Parathyroid adenoma (tissue), 2 donors: ENCODE results near the gene CLMP.

ENCODE experiments used
- H2AFZ ChIP-seq: fragments of 300-600 bp; sonication (generic); one replicate; pipeline ENCODE4 v1.7.0; 2017; ENCODE audit warnings: antibody characterized with exemption, mild to moderate bottlenecking
- H3K27ac ChIP-seq: fragments of 300-600 bp; sonication (generic); one replicate; pipeline ENCODE4 v1.7.0; 2017
- H3K27me3 ChIP-seq: fragments of 300-600 bp; sonication (generic); one replicate; pipeline ENCODE4 v1.7.0; 2017; ENCODE audit warnings: low read length; ENCODE audit not compliant: control insufficient read depth, insufficient read depth
- H3K36me3 ChIP-seq: fragments of 300-600 bp; sonication (generic); one replicate; pipeline ENCODE4 v1.7.0; 2017; ENCODE audit warnings: low read length; ENCODE audit not compliant: control insufficient read depth, insufficient read depth
- H3K4me1 ChIP-seq: fragments of 300-600 bp; sonication (generic); one replicate; pipeline ENCODE4 v1.7.0; 2017; ENCODE audit warnings: control low read depth
- H3K4me2 ChIP-seq: fragments of 300-600 bp; sonication (generic); one replicate; pipeline ENCODE4 v1.7.0; 2017; ENCODE audit warnings: low read length
- H3K4me3 ChIP-seq: fragments of 300-600 bp; sonication (generic); one replicate; pipeline ENCODE4 v1.7.0; 2017; ENCODE audit warnings: low read depth, low read length
- H3K79me2 ChIP-seq: fragments of 300-600 bp; sonication (generic); one replicate; pipeline ENCODE4 v1.7.0; 2017; ENCODE audit warnings: control low read depth
- H3K9ac ChIP-seq: fragments of 300-600 bp; sonication (generic); one replicate; pipeline ENCODE4 v1.7.0; 2017; ENCODE audit warnings: mild to moderate bottlenecking
- H3K9me3 ChIP-seq: fragments of 300-600 bp; sonication (generic); one replicate; pipeline ENCODE4 v1.7.0; 2017; ENCODE audit warnings: low read length; ENCODE audit not compliant: control insufficient read depth
- TF ChIP-seq, protein P1 (sequence below): fragments of 300-600 bp; sonication (generic); IDR thresholded peaks from one replicate; pipeline ENCODE4 v1.7.0; 2017; ENCODE audit warnings: antibody characterized with exemption, mild to moderate bottlenecking
- donor health status: primary hyperparathyroidism.

CLMP gene

DNA sequence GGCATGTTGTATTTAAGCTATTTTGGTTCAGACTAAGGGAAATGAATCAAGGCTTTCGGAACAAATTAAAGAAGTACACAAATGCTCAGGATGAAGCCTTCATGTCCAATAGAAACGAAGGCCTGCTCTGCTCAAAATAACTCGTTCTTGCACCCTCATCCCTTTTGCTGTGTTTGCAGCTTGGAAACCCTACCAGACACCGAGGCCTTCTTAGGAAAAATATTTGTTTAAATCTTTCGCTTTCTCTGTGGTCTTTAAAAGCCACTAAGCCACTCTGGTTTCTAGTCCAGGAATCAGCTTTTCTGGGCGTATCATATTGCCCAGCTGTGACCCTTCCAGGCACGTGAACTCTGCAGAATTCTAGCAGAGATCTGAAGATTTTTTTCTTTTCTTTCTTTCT, 72.2 kb downstream of the CLMP start:
- Histone ChIP-seq H3K27me3 (no peaks in the 10 kb centered on the region), H3K4me2 (no peak overlapping the region), H3K79me2 (no peaks in the 10 kb centered on the region), H3K9me3 (no peaks in the 10 kb centered on the region), H3K4me3 (no peak overlapping the region), H3K27ac (no peak overlapping the region), H3K4me1 (no peaks in the 10 kb centered on the region), H3K36me3 (no peaks in the 10 kb centered on the region), H2AFZ (no peak overlapping the region), H3K9ac (no peak overlapping the region)
- TF ChIP-seq, protein P1, sequence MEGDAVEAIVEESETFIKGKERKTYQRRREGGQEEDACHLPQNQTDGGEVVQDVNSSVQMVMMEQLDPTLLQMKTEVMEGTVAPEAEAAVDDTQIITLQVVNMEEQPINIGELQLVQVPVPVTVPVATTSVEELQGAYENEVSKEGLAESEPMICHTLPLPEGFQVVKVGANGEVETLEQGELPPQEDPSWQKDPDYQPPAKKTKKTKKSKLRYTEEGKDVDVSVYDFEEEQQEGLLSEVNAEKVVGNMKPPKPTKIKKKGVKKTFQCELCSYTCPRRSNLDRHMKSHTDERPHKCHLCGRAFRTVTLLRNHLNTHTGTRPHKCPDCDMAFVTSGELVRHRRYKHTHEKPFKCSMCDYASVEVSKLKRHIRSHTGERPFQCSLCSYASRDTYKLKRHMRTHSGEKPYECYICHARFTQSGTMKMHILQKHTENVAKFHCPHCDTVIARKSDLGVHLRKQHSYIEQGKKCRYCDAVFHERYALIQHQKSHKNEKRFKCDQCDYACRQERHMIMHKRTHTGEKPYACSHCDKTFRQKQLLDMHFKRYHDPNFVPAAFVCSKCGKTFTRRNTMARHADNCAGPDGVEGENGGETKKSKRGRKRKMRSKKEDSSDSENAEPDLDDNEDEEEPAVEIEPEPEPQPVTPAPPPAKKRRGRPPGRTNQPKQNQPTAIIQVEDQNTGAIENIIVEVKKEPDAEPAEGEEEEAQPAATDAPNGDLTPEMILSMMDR: no peak

DNA sequence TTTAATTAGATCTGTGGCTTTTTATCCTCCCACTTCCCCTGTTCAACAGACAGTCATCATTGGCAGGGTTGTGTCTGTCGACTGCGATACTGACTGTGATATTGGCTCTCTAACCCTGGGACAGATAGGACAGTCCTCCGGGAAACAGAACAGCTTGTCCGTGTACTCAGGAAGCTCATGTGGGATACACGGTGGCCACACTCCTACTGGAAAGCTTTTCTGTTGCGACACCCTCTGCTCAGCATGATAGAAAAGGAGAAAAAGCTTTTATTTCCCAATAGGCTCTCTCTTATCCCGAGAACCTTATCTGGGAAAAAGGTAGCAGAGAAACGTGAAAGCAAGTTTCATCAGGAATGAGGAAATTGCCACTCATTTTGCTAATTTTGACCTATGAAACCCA, 72.7 kb downstream of the CLMP start:
- TF ChIP-seq, protein P1: no peak
- Histone ChIP-seq H3K4me2 (no peak overlapping the region), H3K36me3 (no peaks in the 10 kb centered on the region), H3K79me2 (no peaks in the 10 kb centered on the region), H3K4me3 (no peak overlapping the region), H3K27ac (no peak overlapping the region), H2AFZ (no peak overlapping the region), H3K9me3 (no peaks in the 10 kb centered on the region), H3K9ac (no peak overlapping the region), H3K27me3 (no peaks in the 10 kb centered on the region), H3K4me1 (no peaks in the 10 kb centered on the region)

DNA sequence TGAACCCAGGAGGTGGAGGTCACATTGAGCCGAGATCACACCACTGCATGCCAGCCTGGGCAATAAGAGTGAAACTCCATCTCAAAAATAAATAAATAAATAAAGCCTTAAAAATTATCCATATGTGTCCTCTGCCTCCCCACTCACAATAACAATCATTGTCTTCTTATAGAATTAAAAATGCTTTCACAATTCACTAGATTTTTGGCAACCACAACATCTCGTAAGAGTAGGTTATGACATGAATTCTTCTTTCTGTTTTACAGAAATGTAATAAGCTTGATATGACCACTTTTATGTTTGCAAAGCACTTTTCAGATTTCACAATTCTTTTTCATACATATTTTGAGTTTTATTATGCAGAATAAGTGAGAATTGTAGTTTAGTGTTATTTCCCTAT, 78.6 kb downstream of the CLMP start:
- Histone ChIP-seq H3K9ac (no peak overlapping the region), H3K79me2 (no peaks in the 10 kb centered on the region), H2AFZ (no peak overlapping the region), H3K4me2 (no peak overlapping the region), H3K27ac (no peak overlapping the region), H3K9me3 (no peaks in the 10 kb centered on the region), H3K4me1 (no peaks in the 10 kb centered on the region), H3K27me3 (no peaks in the 10 kb centered on the region), H3K4me3 (no peak overlapping the region), H3K36me3 (no peaks in the 10 kb centered on the region)
- TF ChIP-seq, protein P1: no peak

DNA sequence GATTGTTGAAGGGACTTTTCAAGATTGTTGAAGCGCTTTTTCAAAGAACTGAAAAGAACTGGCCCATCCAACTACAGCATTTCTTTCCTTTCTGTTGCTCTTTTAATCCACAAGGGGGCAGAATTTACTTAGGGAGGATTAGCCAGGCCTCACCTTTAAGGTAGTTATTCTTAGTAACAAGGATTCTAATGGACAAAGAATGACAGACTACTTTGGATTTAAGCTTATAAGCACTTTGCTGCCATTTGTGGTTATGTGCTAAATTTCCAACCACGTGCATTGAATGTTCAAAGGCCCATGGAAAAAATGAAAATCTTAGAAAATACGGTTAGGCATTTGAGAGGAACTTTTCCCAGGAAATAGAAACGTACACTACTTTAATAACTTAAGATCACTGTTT, 83.6 kb downstream of the CLMP start:
- Histone ChIP-seq H3K36me3 (no peaks in the 10 kb centered on the region), H3K9ac (no peak overlapping the region), H2AFZ (no peak overlapping the region), H3K4me2 (no peak overlapping the region), H3K4me3 (no peak overlapping the region), H3K79me2 (no peaks in the 10 kb centered on the region), H3K27me3 (no peaks in the 10 kb centered on the region), H3K9me3 (no peaks in the 10 kb centered on the region), H3K27ac (no peak overlapping the region), H3K4me1 (no peaks in the 10 kb centered on the region)
- TF ChIP-seq, protein P1: peak; percentile 44

DNA sequence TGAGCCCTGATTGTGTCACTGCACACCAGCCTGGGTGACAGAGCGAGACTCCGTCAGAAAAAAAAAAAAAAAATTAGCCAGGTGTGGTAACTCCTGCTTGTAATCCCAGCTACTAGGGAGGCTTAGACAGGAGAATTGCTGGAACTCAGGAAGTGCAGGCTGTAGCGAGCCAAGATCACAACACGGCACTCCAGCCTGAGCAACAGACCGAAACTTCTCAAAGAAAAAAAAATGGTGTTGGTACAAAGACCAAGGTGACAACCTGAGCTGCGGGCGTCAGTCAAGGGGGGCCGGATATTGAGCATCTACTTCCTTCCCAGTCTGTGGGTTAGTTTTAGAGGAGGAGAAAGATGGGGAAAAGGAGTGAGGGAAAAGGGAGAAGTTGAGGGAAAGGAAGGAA, 84.7 kb downstream of the CLMP start:
- Histone ChIP-seq H3K27ac (no peak overlapping the region), H3K36me3 (no peaks in the 10 kb centered on the region), H3K4me1 (no peaks in the 10 kb centered on the region), H3K79me2 (no peaks in the 10 kb centered on the region), H3K9me3 (no peaks in the 10 kb centered on the region), H2AFZ (no peak overlapping the region), H3K27me3 (no peaks in the 10 kb centered on the region), H3K4me3 (no peak overlapping the region), H3K9ac (no peak overlapping the region), H3K4me2 (no peak overlapping the region)
- TF ChIP-seq, protein P1: no peak
